Inferior parietal cortex (tissue), 1 donor: ENCODE results near the gene FRZB.
"Not testable (repeated sequence)": the region's sequence is repeated elsewhere in the genome, so short reads cannot be mapped to it uniquely, and the experiment has no call there.

Experiments used
- DNase-seq: peaks from one replicate; pipeline ENCODE4 v3.0.0-alpha.2; 2016; ENCODE audit errors: extremely low spot score

Gene FRZB

GRCh38 chr2:182890773-182891378, 24.4 kb upstream of the FRZB start:
- no peak for DNase-seq

- no peak for DNase-seq
Observed at GRCh38 chr2:182890305-182890704, 23.9 kb upstream of the FRZB start.

GRCh38 chr2:182887753-182888415, 21.4 kb upstream of the FRZB start:
- no peak for DNase-seq

- DNase-seq: no peak
Observed at GRCh38 chr2:182887093-182887492, 20.7 kb upstream of the FRZB start.

- DNase-seq: no peak
Observed at GRCh38 chr2:182885771-182886170, 19.3 kb upstream of the FRZB start.

GRCh38 chr2:182883451-182883850, 17.0 kb upstream of the FRZB start:
- DNase-seq: no peak

- DNase-seq: not testable (repeated sequence)
Observed at GRCh38 chr2:182880100-182880499, 13.7 kb upstream of the FRZB start.

- DNase-seq: not testable (repeated sequence)
Observed at GRCh38 chr2:182876653-182877052, 10.2 kb upstream of the FRZB start.

GRCh38 chr2:182870227-182870626, 3.8 kb upstream of the FRZB start:
- DNase-seq: no peak

- no peak for DNase-seq
Observed at GRCh38 chr2:182868054-182868796, 1.8 kb upstream of the FRZB start.

- no peak for DNase-seq
Observed at GRCh38 chr2:182867426-182868053, 1.1 kb upstream of the FRZB start.

GRCh38 chr2:182866095-182866460, 359 bp downstream of the FRZB start:
- no peak for DNase-seq

GRCh38 chr2:182864949-182865570, 1.4 kb downstream of the FRZB start:
- no peak for DNase-seq

- no peak for DNase-seq
Observed at GRCh38 chr2:182863642-182864041, 2.8 kb downstream of the FRZB start.

GRCh38 chr2:182862091-182862490, 4.3 kb downstream of the FRZB start:
- DNase-seq: no peak

GRCh38 chr2:182860858-182861257, 5.6 kb downstream of the FRZB start:
- no peak for DNase-seq

GRCh38 chr2:182858671-182859070, 7.8 kb downstream of the FRZB start:
- DNase-seq: no peak

- no peak for DNase-seq
Observed at GRCh38 chr2:182855376-182855775, 11.1 kb downstream of the FRZB start.

- DNase-seq: no peak
Observed at GRCh38 chr2:182854375-182855105, 11.9 kb downstream of the FRZB start.

GRCh38 chr2:182852801-182853200, 13.6 kb downstream of the FRZB start:
- no peak for DNase-seq

GRCh38 chr2:182852090-182852489, 14.3 kb downstream of the FRZB start:
- DNase-seq: no peak
